ENCODE data around the gene RYR2. TPM values are rescaled to one million over a fixed set of nuclear protein-coding genes. Genes with fewer than 3 reads are reported as not detected.
"Not testable (repeated sequence)": the region's sequence is repeated elsewhere in the genome, so short reads cannot be mapped to it uniquely, and the experiment has no call there.

Gene RYR2
- total RNA-seq, 1 donor from 2014 or later, result not detected

- H3K27me3 ChIP-seq (ENCODE audit: control insufficient read depth, insufficient read depth, low read length), result no peaks in the 10 kb centered on the region
- H3K36me3 ChIP-seq (ENCODE audit: control insufficient read depth, insufficient read depth, low read length), result no peaks in the 10 kb centered on the region
- DNase-seq (ENCODE audit: low read depth), result no peak
- no peak for TF ChIP-seq CTCF (IDR thresholded peaks at IDR 0.05; ENCODE audit: insufficient read depth, low read length, poor library complexity, severe bottlenecking)
- H3K4me3 ChIP-seq (ENCODE audit: low read depth, low read length), result no peak overlapping the region
These were observed 325.8 kb downstream of the RYR2 start for GRCh38 chr1:237367758-237368157.

DNA sequence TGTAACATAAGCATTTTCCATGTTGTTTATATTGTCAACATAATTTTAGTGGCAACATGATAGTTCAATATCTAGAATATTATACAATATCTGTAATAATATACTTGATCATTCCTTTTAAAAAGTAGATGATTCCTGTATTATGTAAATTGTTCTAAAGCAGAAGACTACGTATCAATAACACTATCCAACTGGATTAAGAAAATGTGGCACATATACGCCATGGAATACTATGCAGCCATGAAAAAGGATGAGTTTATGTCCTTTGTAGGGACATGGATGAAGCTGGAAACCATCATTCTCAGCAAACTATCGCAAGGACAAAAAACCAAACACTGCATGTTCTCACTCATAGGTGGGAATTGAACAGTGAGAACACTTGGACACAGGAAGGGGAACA, 329.5 kb downstream of the RYR2 start:
- H3K36me3 ChIP-seq (ENCODE audit: control insufficient read depth, insufficient read depth, low read length); H3K4me3 ChIP-seq (ENCODE audit: low read depth, low read length); DNase-seq (ENCODE audit: low read depth); H3K27me3 ChIP-seq (ENCODE audit: control insufficient read depth, insufficient read depth, low read length): not testable (repeated sequence)

- H3K36me3 ChIP-seq (ENCODE audit: control insufficient read depth, insufficient read depth, low read length), result no peaks in the 10 kb centered on the region
- H3K27me3 ChIP-seq (ENCODE audit: control insufficient read depth, insufficient read depth, low read length), result no peaks in the 10 kb centered on the region
- H3K4me3 ChIP-seq (ENCODE audit: low read depth, low read length), result no peak overlapping the region
- TF ChIP-seq CTCF (IDR thresholded peaks at IDR 0.05; ENCODE audit: insufficient read depth, low read length, poor library complexity, severe bottlenecking), result no peak
- DNase-seq (ENCODE audit: low read depth), result no peak
These were observed 341.8 kb downstream of the RYR2 start for GRCh38 chr1:237383791-237384190.

- no peaks in the 10 kb centered on the region for H3K36me3 ChIP-seq (ENCODE audit: control insufficient read depth, insufficient read depth, low read length)
- no peak for TF ChIP-seq CTCF (IDR thresholded peaks at IDR 0.05; ENCODE audit: insufficient read depth, low read length, poor library complexity, severe bottlenecking)
- no peaks in the 10 kb centered on the region for H3K27me3 ChIP-seq (ENCODE audit: control insufficient read depth, insufficient read depth, low read length)
- H3K4me3 ChIP-seq (ENCODE audit: low read depth, low read length), result no peak overlapping the region
- no peak for DNase-seq (ENCODE audit: low read depth)
These were observed 342.2 kb downstream of the RYR2 start for GRCh38 chr1:237384213-237384612.

DNA sequence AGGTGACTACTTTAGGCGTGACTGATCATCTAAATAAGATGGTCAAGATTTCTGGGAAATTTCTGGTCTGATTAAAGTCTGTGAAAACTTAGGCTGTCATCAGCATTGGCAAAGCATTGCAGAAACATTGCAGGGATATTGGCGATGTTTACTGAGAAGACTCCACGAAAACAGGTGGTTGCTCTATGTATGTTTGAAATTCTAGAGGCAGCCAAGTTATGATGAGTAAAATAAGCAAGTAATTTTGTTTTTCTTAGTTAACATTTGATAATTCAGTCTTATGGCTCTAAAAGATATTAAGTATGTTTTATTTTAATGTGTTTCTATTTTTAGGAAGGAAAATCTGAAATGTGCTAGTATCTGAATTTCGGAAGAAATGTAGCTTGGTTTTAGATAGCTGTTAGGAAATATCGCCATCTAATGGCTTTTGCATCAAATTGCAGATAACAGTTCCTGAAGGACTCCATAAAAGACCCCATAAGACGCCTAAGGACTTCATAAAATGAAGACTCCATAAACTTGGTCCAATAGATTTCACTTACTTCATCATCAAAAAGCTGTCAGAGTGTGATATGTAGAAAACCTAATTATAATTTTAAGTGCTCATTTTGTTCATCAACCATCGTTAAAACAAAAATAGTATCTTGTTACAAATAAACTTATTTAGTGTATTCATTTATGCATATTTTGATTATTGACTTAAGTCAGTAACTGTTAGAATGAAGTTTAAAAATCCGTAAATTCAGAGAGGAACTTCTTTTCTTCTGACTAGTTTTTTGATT, 344.6 kb downstream of the RYR2 start:
- no peaks in the 10 kb centered on the region for H3K27me3 ChIP-seq (ENCODE audit: control insufficient read depth, insufficient read depth, low read length)

GRCh38 chr1:237387144-237387505, 345.1 kb downstream of the RYR2 start:
- Histone ChIP-seq H3K36me3 (ENCODE audit: control insufficient read depth, insufficient read depth, low read length) (no peaks in the 10 kb centered on the region), H3K27me3 (ENCODE audit: control insufficient read depth, insufficient read depth, low read length) (no peaks in the 10 kb centered on the region), H3K4me3 (ENCODE audit: low read depth, low read length) (no peak overlapping the region)
- TF ChIP-seq CTCF (IDR thresholded peaks at IDR 0.05; ENCODE audit: insufficient read depth, low read length, poor library complexity, severe bottlenecking), result no peak
- no peak for DNase-seq (ENCODE audit: low read depth)

More for the DNA sequence above, 344.6 kb downstream of the RYR2 start:
- TF ChIP-seq CTCF (IDR thresholded peaks at IDR 0.05; ENCODE audit: insufficient read depth, low read length, poor library complexity, severe bottlenecking), result peak; percentile 57
- Histone ChIP-seq H3K4me3 (ENCODE audit: low read depth, low read length) (no peak overlapping the region), H3K36me3 (ENCODE audit: control insufficient read depth, insufficient read depth, low read length) (no peaks in the 10 kb centered on the region)
- no peak for DNase-seq (ENCODE audit: low read depth)
